ENCODE measurements around the gene ABCC9. TPM values are rescaled to one million over a fixed set of nuclear protein-coding genes. Genes with fewer than 3 reads are reported as not detected.

Gene ABCC9
- total and polyA plus RNA-seq, 2 experiments from 2014 or later: 12.7 to 44.3 TPM

DNA sequence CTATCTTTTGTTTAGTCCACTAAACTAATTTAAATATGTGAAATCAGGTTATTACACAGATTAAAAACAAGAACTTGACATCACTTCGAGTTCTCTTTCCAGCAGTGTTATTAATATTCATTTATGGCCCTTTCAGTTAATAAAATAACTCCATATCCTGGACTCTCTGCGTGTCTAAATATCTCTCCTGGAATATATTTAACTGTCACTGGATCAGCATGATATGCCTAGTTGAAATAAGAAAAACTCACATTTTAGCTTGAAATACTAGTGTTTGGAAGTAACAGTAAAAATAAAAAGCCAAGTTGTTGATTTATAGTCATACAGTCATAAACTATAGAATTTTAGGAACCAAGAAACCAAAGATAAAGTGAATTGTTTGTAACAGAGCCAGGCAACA, 45.6 kb downstream of the ABCC9 start:
- H3K36me3 ChIP-seq (ENCODE audit: low read depth): no peaks in the 10 kb centered on the region; the same call in 1 of the 2 replicates
- H3K4me1 ChIP-seq (ENCODE audit: insufficient read depth): peaks cover 9% of the 10 kb centered on the region
- in situ Hi-C loops (cut with MboI): no loop called here
- TF ChIP-seq EZH2phosphoT487 (IDR thresholded peaks at IDR 0.05; ENCODE audit: insufficient read depth, low read depth) (no peak), EZH2 (IDR thresholded peaks at IDR 0.05; ENCODE audit: insufficient read depth, poor library complexity, severe bottlenecking) (no peak)
- no peak overlapping the region for H2AFZ ChIP-seq
- no peak overlapping the region for H3K9ac ChIP-seq
- H3K79me2 ChIP-seq (ENCODE audit: insufficient read depth): no peaks in the 10 kb centered on the region
- H3K9me3 ChIP-seq (ENCODE audit: low read depth): no peaks in the 10 kb centered on the region
- H3K4me3 ChIP-seq: no peak overlapping the region
- WGBS, 2 experiments (ENCODE audit: low coverage in 1 of 2, low lambda C conversion rate in 2 of 2, missing lambda C conversion rate in 2 of 2): 53 to 65% methylated on average over 2 of the region's 2 CpGs
- no peak overlapping the region for H3K27ac ChIP-seq
- no peaks in the 10 kb centered on the region for H3F3A ChIP-seq (ENCODE audit: insufficient read depth)
- no peaks in the 10 kb centered on the region for H3K27me3 ChIP-seq (replicated peaks; ENCODE audit: insufficient read depth)
- no peak for DNase-seq
- H3K9me2 ChIP-seq (ENCODE audit: insufficient read depth): no peaks in the 10 kb centered on the region
- no peaks in the 10 kb centered on the region for H4K20me1 ChIP-seq (ENCODE audit: insufficient read depth)
- no peak overlapping the region for H3K4me2 ChIP-seq (ENCODE audit: unreplicated experiment)

DNA sequence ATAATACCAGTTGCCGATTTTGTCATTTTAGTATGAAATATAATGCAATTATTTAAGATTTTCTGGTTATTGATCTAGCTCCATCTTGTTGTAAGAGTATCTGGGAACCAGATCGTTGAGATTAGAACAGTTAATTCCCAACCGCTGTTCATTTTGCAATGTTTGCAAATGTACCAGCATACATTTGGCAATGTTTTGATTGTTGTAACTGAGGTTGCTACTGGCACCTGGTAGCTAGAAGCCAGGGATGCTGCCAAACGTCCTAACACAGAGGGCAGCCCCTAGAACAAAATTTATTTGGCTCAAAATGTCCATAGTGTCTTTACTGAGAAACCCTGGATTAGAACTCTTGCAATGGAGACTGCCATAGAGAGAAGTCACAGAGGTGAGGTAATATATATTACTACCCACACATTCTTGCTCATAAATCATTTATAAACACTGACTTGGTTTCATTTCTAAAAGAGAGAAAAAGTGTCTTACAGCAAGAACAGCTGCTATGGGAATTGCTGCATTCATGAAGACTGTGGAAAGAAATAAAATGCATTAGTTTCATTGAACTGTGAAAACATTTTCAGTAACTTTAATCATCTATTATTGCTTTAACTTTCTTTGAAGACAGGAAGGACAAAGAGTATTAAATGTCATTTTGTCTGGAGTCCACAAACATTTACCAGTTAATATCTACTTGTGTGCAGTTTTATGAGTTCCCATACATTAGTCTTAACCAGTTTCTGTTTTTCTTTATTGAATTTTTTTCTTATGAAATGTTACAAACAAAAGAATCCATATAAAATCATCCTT, 46.2 kb downstream of the ABCC9 start:
- TF ChIP-seq EZH2phosphoT487 (IDR thresholded peaks at IDR 0.05; ENCODE audit: insufficient read depth, low read depth) (no peak), EZH2 (IDR thresholded peaks at IDR 0.05; ENCODE audit: insufficient read depth, poor library complexity, severe bottlenecking) (no peak)
- H2AFZ ChIP-seq: no peak overlapping the region
- peaks cover 9% of the 10 kb centered on the region for H3K4me1 ChIP-seq (ENCODE audit: insufficient read depth)
- no peak overlapping the region for H3K27ac ChIP-seq
- in situ Hi-C loops (cut with MboI): no loop called here
- no peaks in the 10 kb centered on the region for H3K79me2 ChIP-seq (ENCODE audit: insufficient read depth)
- H3K9me3 ChIP-seq (ENCODE audit: low read depth): no peaks in the 10 kb centered on the region
- H3K27me3 ChIP-seq (replicated peaks; ENCODE audit: insufficient read depth): no peaks in the 10 kb centered on the region
- H3F3A ChIP-seq (ENCODE audit: insufficient read depth): no peaks in the 10 kb centered on the region
- peak; percentile 43 for DNase-seq
- no peaks in the 10 kb centered on the region for H4K20me1 ChIP-seq (ENCODE audit: insufficient read depth)
- H3K4me2 ChIP-seq (ENCODE audit: unreplicated experiment): no peak overlapping the region
- H3K4me3 ChIP-seq: no peak overlapping the region
- 65 to 72% methylated on average over 4 of the region's 4 CpGs for WGBS, 2 experiments (ENCODE audit: low coverage in 1 of 2, low lambda C conversion rate in 2 of 2, missing lambda C conversion rate in 2 of 2)
- no peaks in the 10 kb centered on the region for H3K9me2 ChIP-seq (ENCODE audit: insufficient read depth)
- no peaks in the 10 kb centered on the region; the same call in 1 of the 2 replicates for H3K36me3 ChIP-seq (ENCODE audit: low read depth)
- H3K9ac ChIP-seq: no peak overlapping the region

DNA sequence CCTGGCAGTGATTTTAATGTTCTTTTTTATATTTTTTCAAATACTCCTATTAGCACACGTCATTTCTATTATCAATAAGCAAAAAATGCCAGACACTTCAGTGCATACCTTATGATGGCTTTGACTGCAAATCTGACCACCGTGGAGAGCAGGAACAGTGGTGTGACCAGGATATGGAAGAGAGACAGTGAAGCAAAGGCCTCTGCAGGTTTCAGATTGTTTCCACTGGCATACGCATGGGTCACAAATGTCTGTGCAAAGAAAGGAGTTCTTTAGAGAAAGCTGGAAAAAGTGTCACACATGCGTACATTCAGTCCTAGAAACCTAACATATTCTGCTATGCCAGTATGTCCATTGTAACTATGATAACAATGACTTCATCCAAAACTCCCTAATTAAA, 47.3 kb downstream of the ABCC9 start:
- Histone ChIP-seq H3K9me2 (ENCODE audit: insufficient read depth) (no peaks in the 10 kb centered on the region), H4K20me1 (ENCODE audit: insufficient read depth) (no peaks in the 10 kb centered on the region), H3K4me1 (ENCODE audit: insufficient read depth) (peaks cover 9% of the 10 kb centered on the region), H3K9me3 (ENCODE audit: low read depth) (no peaks in the 10 kb centered on the region), H3K9ac (no peak overlapping the region), H2AFZ (no peak overlapping the region), H3K79me2 (ENCODE audit: insufficient read depth) (no peaks in the 10 kb centered on the region), H3K27me3 (replicated peaks; ENCODE audit: insufficient read depth) (no peaks in the 10 kb centered on the region), H3K4me2 (ENCODE audit: unreplicated experiment) (no peak overlapping the region), H3K27ac (no peak overlapping the region), H3K36me3 (ENCODE audit: low read depth) (no peaks in the 10 kb centered on the region; the same call in 1 of the 2 replicates), H3F3A (ENCODE audit: insufficient read depth) (no peaks in the 10 kb centered on the region), H3K4me3 (no peak overlapping the region)
- TF ChIP-seq EZH2phosphoT487 (IDR thresholded peaks at IDR 0.05; ENCODE audit: insufficient read depth, low read depth): no peak
- no peak for TF ChIP-seq EZH2 (IDR thresholded peaks at IDR 0.05; ENCODE audit: insufficient read depth, poor library complexity, severe bottlenecking)
- WGBS, 2 experiments (ENCODE audit: low coverage in 1 of 2, low lambda C conversion rate in 2 of 2, missing lambda C conversion rate in 2 of 2): 96 to 99% methylated on average over 4 of the region's 4 CpGs
- in situ Hi-C loops (cut with MboI): no loop called here
- no peak for DNase-seq

GRCh38 chr12:21892341-21892740, 48.9 kb downstream of the ABCC9 start:
- H3K9me2 ChIP-seq (ENCODE audit: insufficient read depth): no peaks in the 10 kb centered on the region
- peaks cover 4% of the 10 kb centered on the region; the same call in 1 of the 2 replicates for H3K36me3 ChIP-seq (ENCODE audit: low read depth)
- no peaks in the 10 kb centered on the region for H3K79me2 ChIP-seq (ENCODE audit: insufficient read depth)
- in situ Hi-C loops (cut with MboI): no loop called here
- WGBS, 2 experiments (ENCODE audit: low coverage in 1 of 2, low lambda C conversion rate in 2 of 2, missing lambda C conversion rate in 2 of 2): 37 to 50% methylated on average over 1 of the region's 1 CpG
- no peaks in the 10 kb centered on the region for H4K20me1 ChIP-seq (ENCODE audit: insufficient read depth)
- no peak overlapping the region for H3K4me2 ChIP-seq (ENCODE audit: unreplicated experiment)
- no peaks in the 10 kb centered on the region for H3K27me3 ChIP-seq (replicated peaks; ENCODE audit: insufficient read depth)
- H3K4me1 ChIP-seq (ENCODE audit: insufficient read depth): peaks cover 9% of the 10 kb centered on the region
- H2AFZ ChIP-seq: no peak overlapping the region
- no peak overlapping the region for H3K4me3 ChIP-seq
- DNase-seq: no peak
- TF ChIP-seq EZH2phosphoT487 (IDR thresholded peaks at IDR 0.05; ENCODE audit: insufficient read depth, low read depth) (no peak), EZH2 (IDR thresholded peaks at IDR 0.05; ENCODE audit: insufficient read depth, poor library complexity, severe bottlenecking) (no peak)
- no peaks in the 10 kb centered on the region for H3K9me3 ChIP-seq (ENCODE audit: low read depth)
- H3K27ac ChIP-seq: no peak overlapping the region
- no peak overlapping the region for H3K9ac ChIP-seq
- no peaks in the 10 kb centered on the region for H3F3A ChIP-seq (ENCODE audit: insufficient read depth)

Measured in GM23248 (cell line).